ENCODE measurements around the gene RARB. TPM values are rescaled to one million over a fixed set of nuclear protein-coding genes. Genes with fewer than 3 reads are reported as not detected.

The RARB gene
- total and polyA plus RNA-seq, 2 donors (not counting 1 experiment from before 2014, with no cell fraction given): 9.4 to 13.3 TPM

- no peaks in the 10 kb centered on the region for H3K79me2 ChIP-seq (ENCODE audit: control insufficient read depth, insufficient read depth, low read length)
- peaks cover 2% of the 10 kb centered on the region for H3K4me1 ChIP-seq (ENCODE audit: control insufficient read depth, extremely low read depth, insufficient read depth, low read length)
- H3K9ac ChIP-seq (ENCODE audit: insufficient read depth, low read length): no peak overlapping the region
- H3K36me3 ChIP-seq (ENCODE audit: control insufficient read depth, insufficient read depth, low read length): no peaks in the 10 kb centered on the region
- H3K4me3 ChIP-seq (replicated peaks in 1 of 4; ENCODE audit: control extremely low read depth in 1 of 4, insufficient read depth in 1 of 4, low read depth in 3 of 4, low read length in 4 of 4): no peak overlapping the region
- no peaks in the 10 kb centered on the region for H4K20me1 ChIP-seq (ENCODE audit: control insufficient read depth, extremely low read depth, insufficient read depth, low read length)
- no peak for TF ChIP-seq EZH2 (IDR thresholded peaks at IDR 0.05; ENCODE audit: low read length, missing control alignments)
- TF ChIP-seq CTCF (conservative IDR thresholded peaks at IDR 0.05 in 1 of 2, IDR thresholded peaks at IDR 0.05 in 1 of 2; ENCODE audit: low read depth in 1 of 2, low read length in 2 of 2): no peak
- no peak overlapping the region for H2AFZ ChIP-seq (ENCODE audit: low read length)
- H3K27me3 ChIP-seq (ENCODE audit: control insufficient read depth, insufficient read depth, low read length): no peaks in the 10 kb centered on the region
- H3K4me2 ChIP-seq (ENCODE audit: extremely low read depth, insufficient read depth, low read length): no peak overlapping the region
- no peaks in the 10 kb centered on the region for H3K9me3 ChIP-seq (ENCODE audit: control insufficient read depth, insufficient read depth, low read depth, low read length)
- peak in 1 of 2 donors; percentile 77 for DNase-seq (ENCODE audit: low read depth in 2 of 2)
- no peak overlapping the region for H3K27ac ChIP-seq (ENCODE audit: insufficient read depth, low read length)
These were observed 48.6 kb downstream of the RARB start for GRCh38 chr3:25476639-25477038.

GRCh38 chr3:25478211-25478757 lies 50.2 kb downstream of the RARB start:
- no peaks in the 10 kb centered on the region for H3K79me2 ChIP-seq (ENCODE audit: control insufficient read depth, insufficient read depth, low read length)
- H3K4me2 ChIP-seq (ENCODE audit: extremely low read depth, insufficient read depth, low read length): no peak overlapping the region
- H3K9ac ChIP-seq (ENCODE audit: insufficient read depth, low read length): no peak overlapping the region
- H3K27ac ChIP-seq (ENCODE audit: insufficient read depth, low read length): no peak overlapping the region
- no peaks in the 10 kb centered on the region for H3K4me1 ChIP-seq (ENCODE audit: control insufficient read depth, extremely low read depth, insufficient read depth, low read length)
- TF ChIP-seq EZH2 (IDR thresholded peaks at IDR 0.05; ENCODE audit: low read length, missing control alignments): no peak
- no peak for TF ChIP-seq CTCF (conservative IDR thresholded peaks at IDR 0.05 in 1 of 2, IDR thresholded peaks at IDR 0.05 in 1 of 2; ENCODE audit: low read depth in 1 of 2, low read length in 2 of 2)
- no peaks in the 10 kb centered on the region for H3K9me3 ChIP-seq (ENCODE audit: control insufficient read depth, insufficient read depth, low read depth, low read length)
- H3K4me3 ChIP-seq (replicated peaks in 1 of 4; ENCODE audit: control extremely low read depth in 1 of 4, insufficient read depth in 1 of 4, low read depth in 3 of 4, low read length in 4 of 4): no peak overlapping the region
- no peaks in the 10 kb centered on the region for H4K20me1 ChIP-seq (ENCODE audit: control insufficient read depth, extremely low read depth, insufficient read depth, low read length)
- no peak for DNase-seq (ENCODE audit: low read depth in 2 of 2)
- H2AFZ ChIP-seq (ENCODE audit: low read length): no peak overlapping the region
- H3K36me3 ChIP-seq (ENCODE audit: control insufficient read depth, insufficient read depth, low read length): no peaks in the 10 kb centered on the region
- no peaks in the 10 kb centered on the region for H3K27me3 ChIP-seq (ENCODE audit: control insufficient read depth, insufficient read depth, low read length)

GRCh38 chr3:25478964-25479726 lies 51.1 kb downstream of the RARB start:
- Histone ChIP-seq H3K4me1 (ENCODE audit: control insufficient read depth, extremely low read depth, insufficient read depth, low read length) (no peaks in the 10 kb centered on the region), H3K79me2 (ENCODE audit: control insufficient read depth, insufficient read depth, low read length) (no peaks in the 10 kb centered on the region), H3K36me3 (ENCODE audit: control insufficient read depth, insufficient read depth, low read length) (no peaks in the 10 kb centered on the region), H3K27me3 (ENCODE audit: control insufficient read depth, insufficient read depth, low read length) (no peaks in the 10 kb centered on the region), H3K9ac (ENCODE audit: insufficient read depth, low read length) (no peak overlapping the region), H3K27ac (ENCODE audit: insufficient read depth, low read length) (no peak overlapping the region), H3K4me3 (replicated peaks in 1 of 4; ENCODE audit: control extremely low read depth in 1 of 4, insufficient read depth in 1 of 4, low read depth in 3 of 4, low read length in 4 of 4) (no peak overlapping the region), H4K20me1 (ENCODE audit: control insufficient read depth, extremely low read depth, insufficient read depth, low read length) (no peaks in the 10 kb centered on the region), H2AFZ (ENCODE audit: low read length) (no peak overlapping the region), H3K4me2 (ENCODE audit: extremely low read depth, insufficient read depth, low read length) (no peak overlapping the region), H3K9me3 (ENCODE audit: control insufficient read depth, insufficient read depth, low read depth, low read length) (no peaks in the 10 kb centered on the region)
- no peak for TF ChIP-seq EZH2 (IDR thresholded peaks at IDR 0.05; ENCODE audit: low read length, missing control alignments)
- TF ChIP-seq CTCF (conservative IDR thresholded peaks at IDR 0.05 in 1 of 2, IDR thresholded peaks at IDR 0.05 in 1 of 2; ENCODE audit: low read depth in 1 of 2, low read length in 2 of 2): no peak
- peak in 1 of 2 donors; percentile 57 for DNase-seq (ENCODE audit: low read depth in 2 of 2)

Measured in fibroblast of lung (primary cell).